ENCODE data around the gene TMEM240. TPM values are rescaled to one million over a fixed set of nuclear protein-coding genes. Genes with fewer than 3 reads are reported as not detected.

The TMEM240 gene
- total RNA-seq, 2 experiments from 2014 or later: not detected

DNA sequence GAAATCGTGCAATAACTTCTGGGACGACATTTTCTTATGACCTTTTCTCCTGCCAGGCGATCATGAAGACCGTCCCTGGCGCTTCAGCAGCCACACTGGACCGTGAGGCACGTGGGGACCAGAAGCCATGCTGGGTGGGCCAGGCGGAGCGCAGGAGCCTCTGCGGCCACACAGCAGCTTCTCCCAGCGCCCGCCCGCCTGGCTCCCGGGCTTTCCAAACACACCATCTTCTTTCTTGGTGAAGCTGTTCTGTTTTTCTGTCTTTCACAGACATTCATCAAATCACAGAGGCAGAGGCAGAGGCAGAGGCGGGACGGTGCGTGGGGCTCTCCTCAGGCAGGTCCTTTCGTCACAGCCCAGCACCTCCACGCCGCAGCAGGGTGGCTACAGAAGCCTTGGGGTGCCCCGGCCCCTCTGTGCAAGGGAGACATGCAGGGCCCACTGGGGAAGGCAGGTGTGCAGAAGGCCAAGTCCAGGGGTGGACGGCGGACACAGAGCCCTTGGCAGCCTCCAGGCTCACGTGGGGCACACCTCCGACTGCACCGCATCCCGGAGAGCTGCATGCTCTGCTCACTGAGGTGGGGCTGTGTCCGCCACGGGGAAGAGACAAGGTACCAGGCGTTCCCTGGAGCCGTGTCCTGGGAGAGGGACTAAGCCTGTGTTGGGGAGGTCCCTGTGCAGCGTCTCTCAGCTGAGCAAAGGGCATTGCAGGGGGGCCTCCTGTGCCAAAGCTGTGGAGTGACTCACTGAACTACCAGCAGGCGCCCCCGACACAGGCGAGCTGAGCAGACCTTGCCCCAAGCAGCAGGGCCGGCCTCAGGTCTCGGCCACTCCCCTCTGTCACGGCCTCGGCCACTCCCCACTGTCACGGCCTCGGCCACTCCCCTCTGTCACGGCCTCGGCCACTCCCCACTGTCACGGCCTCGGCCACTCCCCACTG lies 2.6 kb upstream of the TMEM240 start:
- Mint-ChIP-seq H3K9me3 (no peaks in the 10 kb centered on the region), H3K27me3 (ENCODE audit: low read depth) (no peaks in the 10 kb centered on the region), H3K27ac (no peak overlapping the region), H3K4me3 (no peak overlapping the region), H3K36me3 (ENCODE audit: low read depth) (peaks cover 1% of the 10 kb centered on the region), H3K4me1 (ENCODE audit: low read depth) (peaks cover 5% of the 10 kb centered on the region)
- CTCF ChIA-PET: no interaction called here
- no peak for DNase-seq
- intact Hi-C loops (cut with micrococcal nuclease): no loop called here

DNA sequence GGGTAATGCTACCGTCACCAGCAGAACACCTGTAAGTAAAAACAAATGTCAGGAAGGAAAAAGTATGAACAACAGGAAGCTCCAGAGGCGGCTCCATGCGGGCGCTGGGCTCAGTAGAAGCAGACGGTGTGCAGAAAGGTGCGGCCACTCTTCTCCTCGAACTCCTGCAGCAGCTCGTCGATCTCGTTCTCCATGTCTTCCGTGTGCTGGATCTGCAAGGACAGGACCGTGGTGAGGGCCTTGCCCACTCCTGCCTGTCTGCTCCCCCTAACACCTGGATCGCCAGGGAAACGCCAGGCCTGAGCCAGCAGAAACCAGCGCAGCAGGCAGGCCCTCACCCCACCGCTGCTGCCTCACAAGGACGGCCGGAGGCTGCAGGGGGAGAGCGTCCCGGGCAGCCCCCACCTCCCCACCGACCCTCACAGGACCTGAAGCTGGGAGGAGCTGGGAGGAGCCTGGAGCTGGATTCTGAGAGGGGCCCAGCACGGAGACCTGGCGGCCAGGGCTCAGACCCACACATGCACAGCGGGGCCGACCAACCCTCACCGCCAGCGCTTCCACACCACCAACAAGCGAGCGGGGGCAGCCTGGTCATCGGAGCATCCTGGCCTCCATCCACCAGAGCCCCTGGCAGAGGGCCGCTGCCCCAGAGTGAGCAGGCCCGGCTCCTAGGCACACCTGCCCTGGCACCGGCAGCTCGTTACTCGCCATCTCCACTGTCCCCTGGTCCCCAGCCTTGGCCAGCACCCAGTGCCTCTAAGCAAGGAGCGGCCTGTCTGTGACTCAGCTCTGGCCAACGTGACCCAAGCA lies 1.7 kb upstream of the TMEM240 start:
- Mint-ChIP-seq H3K9me3 (no peaks in the 10 kb centered on the region), H3K4me1 (ENCODE audit: low read depth) (peaks cover 5% of the 10 kb centered on the region), H3K36me3 (ENCODE audit: low read depth) (peaks cover 1% of the 10 kb centered on the region), H3K4me3 (no peak overlapping the region), H3K27ac (no peak overlapping the region), H3K27me3 (ENCODE audit: low read depth) (no peaks in the 10 kb centered on the region)
- CTCF ChIA-PET: no interaction called here
- intact Hi-C loops (cut with micrococcal nuclease): no loop called here
- no peak for DNase-seq

DNA sequence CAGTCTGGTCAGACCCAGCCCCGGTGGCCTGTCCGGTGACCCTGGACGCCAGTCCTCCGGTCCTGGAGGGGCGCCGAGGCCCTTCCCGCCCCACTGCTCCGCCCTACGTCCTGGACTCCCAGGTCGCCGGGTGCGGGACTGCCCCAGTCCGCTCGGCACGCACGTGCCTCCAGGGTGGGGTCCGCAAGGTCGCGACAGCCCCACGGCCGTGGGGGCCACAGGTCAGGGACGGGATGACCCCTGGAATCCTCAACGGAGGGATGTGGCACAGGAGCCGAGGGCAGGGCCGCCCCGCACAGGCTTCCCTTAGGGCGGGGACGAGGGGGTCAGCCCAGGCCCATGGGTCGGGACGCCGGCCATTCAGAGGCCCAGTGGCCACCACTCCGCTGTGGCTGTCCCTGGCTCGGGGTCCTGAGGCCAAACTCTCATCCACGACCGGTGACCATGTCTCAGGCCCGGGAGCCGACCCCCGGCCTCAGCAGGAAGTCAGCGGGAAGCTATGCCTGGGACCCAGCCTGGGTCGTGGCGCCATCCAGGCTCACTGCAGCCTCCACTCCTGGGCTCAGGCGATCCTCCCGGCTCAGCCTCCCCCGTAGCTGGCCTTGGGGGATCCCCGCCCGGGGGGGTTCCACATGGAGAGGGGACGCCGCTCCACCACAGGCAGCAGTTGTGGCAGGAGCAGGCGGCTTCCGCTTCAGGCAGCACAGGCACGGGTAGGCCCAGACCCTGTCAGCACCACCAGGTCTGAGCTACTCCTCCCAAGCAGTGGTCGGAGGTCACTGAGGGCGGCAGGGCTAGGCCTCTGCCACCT lies 599 bp upstream of the TMEM240 start:
- Mint-ChIP-seq H3K9me3 (no peaks in the 10 kb centered on the region), H3K27me3 (ENCODE audit: low read depth) (no peaks in the 10 kb centered on the region), H3K4me1 (ENCODE audit: low read depth) (peaks cover 5% of the 10 kb centered on the region), H3K27ac (no peak overlapping the region), H3K4me3 (peak overlapping the region; percentile 27), H3K36me3 (ENCODE audit: low read depth) (peaks cover 1% of the 10 kb centered on the region)
- intact Hi-C loops (cut with micrococcal nuclease): no loop called here
- CTCF ChIA-PET: no interaction called here
- no peak for DNase-seq

DNA sequence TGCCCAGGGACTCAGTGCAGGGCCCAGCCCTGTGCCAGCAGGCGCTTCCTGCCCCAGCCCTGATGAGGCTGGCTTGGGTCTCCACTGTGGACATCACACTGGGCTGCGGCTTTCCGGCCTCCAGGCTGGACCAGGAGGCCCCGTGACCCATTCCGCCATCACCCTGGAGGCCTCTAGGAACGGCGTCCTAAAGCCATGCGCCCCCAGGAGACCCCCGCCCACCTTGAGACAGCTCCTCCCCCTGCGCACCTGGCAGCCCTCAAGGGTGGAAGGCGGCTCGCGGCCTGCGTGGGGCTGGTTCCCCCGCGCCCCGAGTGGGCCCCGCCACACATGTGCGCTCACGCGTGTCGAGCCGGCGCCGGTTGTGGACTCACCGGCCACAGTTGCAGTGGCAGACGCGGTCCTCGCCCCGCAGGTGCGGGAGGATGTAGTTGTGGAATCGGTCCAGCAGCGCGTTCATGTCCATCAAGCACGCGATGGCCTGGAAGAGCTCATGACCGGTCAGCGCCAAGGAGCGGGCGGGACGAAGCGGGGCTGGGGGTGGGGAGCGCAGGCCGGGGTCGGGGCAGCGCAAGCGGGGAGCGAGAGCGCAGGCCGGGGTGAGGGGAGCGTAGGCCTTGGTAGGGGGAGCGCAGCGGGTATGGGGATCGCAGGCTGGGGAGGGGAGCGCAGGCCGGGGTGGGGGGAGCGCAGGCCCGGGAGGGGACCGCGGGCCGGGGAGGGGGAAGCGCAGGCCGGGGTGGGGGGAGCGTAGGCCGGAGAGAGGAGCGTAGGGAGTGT lies 924 bp downstream of the TMEM240 start:
- CTCF ChIA-PET: no interaction called here
- Mint-ChIP-seq H3K27ac (no peak overlapping the region), H3K9me3 (no peaks in the 10 kb centered on the region), H3K4me1 (ENCODE audit: low read depth) (peaks cover 5% of the 10 kb centered on the region), H3K4me3 (peak overlapping the region; percentile 58), H3K36me3 (ENCODE audit: low read depth) (no peaks in the 10 kb centered on the region), H3K27me3 (ENCODE audit: low read depth) (no peaks in the 10 kb centered on the region)
- intact Hi-C loops (cut with micrococcal nuclease): no loop called here
- no peak for DNase-seq

DNA sequence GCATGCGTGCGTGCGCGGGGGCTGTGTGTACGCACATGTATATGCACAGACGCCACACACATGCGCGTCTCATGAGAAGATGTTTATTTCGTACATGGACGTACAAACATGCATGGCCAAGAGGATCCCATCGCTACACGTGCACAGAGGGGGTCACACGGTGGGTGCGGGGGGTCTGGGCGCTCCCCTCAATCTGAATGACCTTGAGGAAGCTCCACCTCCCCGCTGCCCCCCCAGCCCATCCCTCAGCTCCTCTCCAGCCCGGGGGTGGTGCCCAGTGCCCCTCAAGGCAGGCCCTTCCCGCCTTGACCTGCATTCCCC lies 1.5 kb downstream of the TMEM240 start:
- no peak for DNase-seq
- Mint-ChIP-seq H3K27me3 (ENCODE audit: low read depth) (no peaks in the 10 kb centered on the region), H3K9me3 (no peaks in the 10 kb centered on the region), H3K27ac (peak overlapping the region; percentile 65), H3K4me1 (ENCODE audit: low read depth) (peaks cover 5% of the 10 kb centered on the region), H3K4me3 (no peak overlapping the region), H3K36me3 (ENCODE audit: low read depth) (no peaks in the 10 kb centered on the region)
- CTCF ChIA-PET: no interaction called here
- intact Hi-C loops (cut with micrococcal nuclease): no loop called here

DNA sequence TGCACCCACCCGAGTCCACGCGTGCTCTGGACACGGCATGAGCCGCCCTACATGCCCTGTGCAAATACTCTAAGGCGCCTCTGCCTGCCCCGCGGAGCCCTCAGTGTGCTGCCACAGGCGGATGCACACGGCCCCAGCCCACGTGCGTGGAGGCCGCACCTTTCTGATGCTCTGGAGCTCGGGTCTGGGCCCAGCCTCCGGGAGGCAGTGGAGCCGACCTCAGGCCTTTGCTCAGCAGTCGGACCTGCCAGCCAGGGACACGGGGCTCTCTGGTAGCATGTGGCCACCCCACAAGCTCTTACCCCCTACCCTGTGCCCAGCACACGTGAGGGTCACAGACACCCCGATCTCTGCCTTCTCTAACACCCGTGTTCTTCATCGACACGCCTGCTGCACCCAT lies 2.1 kb downstream of the TMEM240 start:
- no peak overlapping the region for H3K4me3 Mint-ChIP-seq
- no peak overlapping the region for H3K27ac Mint-ChIP-seq
- intact Hi-C loops (cut with micrococcal nuclease): no loop called here
- H3K4me1 Mint-ChIP-seq (ENCODE audit: low read depth): peaks cover 5% of the 10 kb centered on the region
- no peak for DNase-seq
- CTCF ChIA-PET: no interaction called here
- H3K27me3 Mint-ChIP-seq (ENCODE audit: low read depth): no peaks in the 10 kb centered on the region
- no peaks in the 10 kb centered on the region for H3K36me3 Mint-ChIP-seq (ENCODE audit: low read depth)
- no peaks in the 10 kb centered on the region for H3K9me3 Mint-ChIP-seq

DNA sequence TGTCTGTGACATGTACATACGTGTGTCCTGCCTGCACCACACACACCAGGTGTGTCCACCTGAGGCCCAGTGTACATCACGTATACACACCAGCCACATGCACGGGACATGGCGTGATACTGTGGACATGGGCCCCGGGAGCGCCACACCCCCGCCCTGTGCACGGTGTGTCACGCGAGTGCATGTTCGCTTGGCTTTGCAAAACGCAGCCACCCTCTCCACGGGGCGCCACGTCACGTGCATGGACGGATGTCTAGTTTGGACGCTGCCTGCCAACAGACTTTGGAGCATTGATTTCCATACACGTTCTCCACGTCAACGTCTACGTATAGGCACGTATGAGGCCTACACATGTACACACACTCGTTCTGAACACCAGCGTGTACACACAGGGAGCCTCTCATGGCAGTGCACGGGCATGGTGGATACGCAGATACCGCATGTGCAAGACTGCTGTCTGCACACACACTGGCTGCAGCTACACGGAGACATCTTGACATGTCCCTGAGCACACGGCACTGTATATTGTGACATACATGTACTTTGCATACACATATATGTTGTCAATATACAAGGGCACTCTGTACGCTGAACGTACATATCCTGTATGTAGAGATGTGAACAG lies 2.7 kb downstream of the TMEM240 start:
- DNase-seq: no peak
- H3K9me3 Mint-ChIP-seq: no peaks in the 10 kb centered on the region
- H3K4me3 Mint-ChIP-seq: no peak overlapping the region
- CTCF ChIA-PET: no interaction called here
- H3K27ac Mint-ChIP-seq: no peak overlapping the region
- peaks cover 5% of the 10 kb centered on the region for H3K4me1 Mint-ChIP-seq (ENCODE audit: low read depth)
- no peaks in the 10 kb centered on the region for H3K27me3 Mint-ChIP-seq (ENCODE audit: low read depth)
- no peaks in the 10 kb centered on the region for H3K36me3 Mint-ChIP-seq (ENCODE audit: low read depth)
- intact Hi-C loops (cut with micrococcal nuclease): no loop called here

DNA sequence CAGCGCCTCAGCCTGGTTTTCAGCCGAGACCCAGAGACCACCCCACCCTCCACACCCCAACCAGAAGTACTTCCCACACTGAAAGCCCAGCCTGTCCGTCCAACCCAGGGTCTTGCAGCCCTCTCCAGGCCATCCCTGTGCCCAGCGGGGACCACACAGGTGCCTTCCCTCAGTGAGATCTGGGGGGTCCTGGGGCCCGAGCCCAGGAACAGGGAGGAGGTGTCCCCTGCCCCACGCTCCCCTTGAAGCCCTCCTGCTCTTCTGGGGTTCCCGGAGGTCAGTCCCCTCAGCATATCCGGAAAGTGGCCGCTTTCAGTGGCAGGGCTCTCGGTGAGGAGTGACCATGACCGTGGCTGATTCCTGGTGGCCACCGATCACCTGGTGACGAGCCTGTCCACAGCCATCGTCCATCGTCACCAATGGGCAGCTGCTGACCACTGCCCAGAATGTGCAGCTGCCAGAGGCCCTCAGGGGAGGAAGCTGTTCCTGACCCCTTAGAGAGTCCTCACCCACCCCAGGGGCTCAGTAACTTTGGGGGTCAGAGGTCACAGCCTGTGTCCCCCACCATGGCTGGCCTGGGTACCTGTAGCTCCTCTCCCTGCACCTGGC lies 3.4 kb downstream of the TMEM240 start:
- Mint-ChIP-seq H3K9me3 (peaks cover 2% of the 10 kb centered on the region), H3K36me3 (ENCODE audit: low read depth) (peaks cover 3% of the 10 kb centered on the region), H3K4me3 (no peak overlapping the region), H3K4me1 (ENCODE audit: low read depth) (peaks cover 5% of the 10 kb centered on the region), H3K27ac (no peak overlapping the region), H3K27me3 (ENCODE audit: low read depth) (no peaks in the 10 kb centered on the region)
- CTCF ChIA-PET: no interaction called here
- intact Hi-C loops (cut with micrococcal nuclease): no loop called here
- DNase-seq: no peak

DNA sequence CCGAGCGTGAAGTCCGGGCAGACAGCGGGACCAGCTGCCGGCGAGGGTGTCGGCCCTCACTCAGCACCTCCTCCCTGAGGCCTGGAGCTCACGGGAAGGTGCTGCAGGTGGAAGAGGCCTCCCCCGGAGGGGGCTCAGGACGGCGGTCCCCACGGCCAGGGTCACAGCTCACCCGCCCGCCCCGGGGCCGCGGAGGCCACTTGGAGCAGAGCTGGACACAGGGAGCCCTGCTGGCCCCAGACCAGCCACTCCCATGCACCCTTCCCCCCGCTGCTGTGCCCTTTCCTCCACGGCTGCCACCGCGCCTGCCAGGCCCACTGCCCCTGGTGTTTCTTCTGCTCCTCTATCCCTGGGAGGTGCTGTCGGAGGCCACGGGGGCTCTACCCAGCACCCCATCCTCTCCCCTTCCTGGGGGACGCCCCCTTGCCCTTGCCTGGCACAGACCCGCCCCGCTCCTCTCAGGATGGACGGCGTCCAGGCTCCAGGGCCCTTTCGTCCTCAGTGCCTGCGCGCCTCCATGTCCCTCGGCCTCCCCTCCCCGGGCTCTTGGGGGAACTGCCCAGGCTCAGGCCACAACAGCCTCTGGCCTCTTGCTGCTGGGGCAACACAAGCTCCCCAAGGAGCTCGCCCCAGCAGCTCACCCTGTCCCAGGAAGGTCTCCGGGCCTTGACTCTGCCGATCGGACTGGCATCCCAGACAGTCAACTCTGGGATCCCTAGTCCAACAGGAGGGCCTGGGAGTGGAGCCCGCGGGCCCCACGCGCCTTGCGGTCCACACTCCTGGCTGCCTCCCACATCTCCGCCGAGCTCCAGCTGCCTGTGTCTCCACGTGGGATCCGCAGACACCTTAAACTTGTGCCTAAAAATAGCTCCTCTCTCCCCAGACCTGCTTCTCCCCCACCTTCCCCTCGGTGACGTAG lies 4.1 kb downstream of the TMEM240 start:
- peaks cover 8% of the 10 kb centered on the region for H3K36me3 Mint-ChIP-seq (ENCODE audit: low read depth)
- intact Hi-C loops (cut with micrococcal nuclease): no loop called here
- peaks cover 4% of the 10 kb centered on the region for H3K4me1 Mint-ChIP-seq (ENCODE audit: low read depth)
- H3K27me3 Mint-ChIP-seq (ENCODE audit: low read depth): no peaks in the 10 kb centered on the region
- H3K27ac Mint-ChIP-seq: no peak overlapping the region
- DNase-seq: no peak
- H3K9me3 Mint-ChIP-seq: peaks cover 5% of the 10 kb centered on the region
- CTCF ChIA-PET: interaction anchor here (0.6 kb wide), 1 partner anchor 415 kb away, joined by 3 read pairs; no protein-coding TSS in a partner anchor
- no peak overlapping the region for H3K4me3 Mint-ChIP-seq

DNA sequence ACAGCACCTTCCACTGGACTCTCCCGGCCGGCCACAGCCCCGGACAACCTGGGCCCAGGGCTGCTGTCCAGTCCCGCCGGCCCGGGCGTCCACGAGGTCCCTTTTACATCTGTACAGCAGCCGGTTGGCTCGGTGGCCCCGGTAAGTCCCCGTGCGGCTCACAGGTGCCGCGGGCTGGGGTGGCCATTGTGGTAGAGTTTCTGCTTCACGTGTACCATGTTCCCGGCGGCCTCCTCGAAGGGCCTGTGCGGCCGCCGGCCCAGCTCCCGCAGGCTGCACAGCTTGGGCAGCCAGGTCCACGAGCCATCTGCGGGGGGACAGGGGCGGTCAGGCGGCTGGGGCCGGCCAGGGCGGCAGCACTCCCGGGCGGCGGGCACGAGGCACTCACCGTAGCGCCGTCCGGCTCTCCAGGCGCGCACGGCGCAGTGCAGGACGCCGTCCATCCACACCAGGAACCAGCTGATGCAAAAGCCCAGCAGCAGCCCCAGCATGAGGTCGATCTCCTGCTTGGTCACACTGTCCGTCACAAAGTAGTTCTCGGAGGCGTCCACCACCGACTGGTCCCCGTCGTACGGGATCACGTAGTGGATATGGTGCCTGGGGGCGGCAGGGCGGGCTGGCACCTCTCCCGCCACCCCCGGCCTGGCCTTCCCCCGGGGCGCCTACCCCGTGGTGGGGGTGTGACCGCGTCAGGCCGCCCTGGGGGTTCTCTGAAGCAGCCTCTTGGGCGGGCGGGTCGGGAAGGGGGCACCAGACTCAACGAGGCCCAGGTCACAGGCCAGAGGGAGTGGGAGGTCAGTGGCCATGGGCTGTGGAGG lies 5.0 kb downstream of the TMEM240 start:
- Mint-ChIP-seq H3K9me3 (peaks cover 8% of the 10 kb centered on the region), H3K4me1 (ENCODE audit: low read depth) (peaks cover 4% of the 10 kb centered on the region), H3K27ac (no peak overlapping the region), H3K27me3 (ENCODE audit: low read depth) (no peaks in the 10 kb centered on the region), H3K36me3 (ENCODE audit: low read depth) (peaks cover 13% of the 10 kb centered on the region), H3K4me3 (no peak overlapping the region)
- intact Hi-C loops (cut with micrococcal nuclease): no loop called here
- CTCF ChIA-PET: interaction anchor here (0.6 kb wide), 1 partner anchor 416 kb away, joined by 3 read pairs; no protein-coding TSS in a partner anchor
- no peak for DNase-seq

Measured in activated naive CD4-positive, alpha-beta T cell treated with anti-CD3 and anti-CD28 coated beads for 36 hours (primary cell).